HG03039 (cell line): ENCODE results near the gene MARVELD2.

Experiments
- ATAC-seq: cut with Tn5 transposase; IDR thresholded peaks from one replicate; pipeline ENCODE4 v1.9.1; 2021; ENCODE audit warnings: mild to moderate bottlenecking, moderate library complexity; ENCODE audit not compliant: unreplicated experiment

Gene MARVELD2

GRCh38 chr5:69491838-69492390, 77.0 kb downstream of the MARVELD2 start:
- ATAC-seq, result no peak

GRCh38 chr5:69492391-69492922, 77.5 kb downstream of the MARVELD2 start, which contains the start of gene OCLN:
Gene OCLN, plus strand, starts transcription at chr5:69492790. Its CDS starts 11,455 bp downstream, at chr5:69504245.
- ATAC-seq, result peak; percentile 55

- ATAC-seq, result peak; percentile 47
These were observed 78.0 kb downstream of the MARVELD2 start for GRCh38 chr5:69492923-69493395.

- no peak for ATAC-seq
These were observed 78.6 kb downstream of the MARVELD2 start for GRCh38 chr5:69493396-69494133.
